Erythroblast (primary cell): ENCODE measurements around the gene ACP3.
"Not testable (repeated sequence)": the region's sequence is repeated elsewhere in the genome, so short reads cannot be mapped to it uniquely, and the experiment has no call there.

ENCODE experiments used
- DNase-seq, 2 experiments: peaks; one replicate each; lab custom pipeline; 2025; lab: John Stamatoyannopoulos, UW
- GATA1 ChIP-seq: IDR thresholded peaks from 2 replicates; pipeline ENCODE4 v1.6.1; 2011; ENCODE audit warnings: low read depth, mild to moderate bottlenecking, control low read depth, low read length, moderate library complexity
- POLR2A ChIP-seq: IDR thresholded peaks from 2 replicates; pipeline ENCODE4 v1.6.1; 2011; ENCODE audit warnings: mild to moderate bottlenecking, low read length

The ACP3 gene

DNA sequence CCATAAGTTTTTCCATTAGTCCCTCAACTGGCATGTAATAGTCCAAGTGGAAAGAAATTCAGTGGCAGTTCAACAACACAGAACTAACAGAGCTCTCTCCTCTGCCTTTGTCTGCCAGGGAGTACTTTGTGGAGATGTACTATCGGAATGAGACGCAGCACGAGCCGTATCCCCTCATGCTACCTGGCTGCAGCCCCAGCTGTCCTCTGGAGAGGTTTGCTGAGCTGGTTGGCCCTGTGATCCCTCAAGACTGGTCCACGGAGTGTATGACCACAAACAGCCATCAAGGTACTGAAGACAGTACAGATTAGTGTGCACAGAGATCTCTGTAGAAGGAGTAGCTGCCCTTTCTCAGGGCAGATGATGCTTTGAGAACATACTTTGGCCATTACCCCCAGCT is 39.4 kb downstream of the ACP3 start:
- TF ChIP-seq POLR2A, result no peak
- TF ChIP-seq GATA1, result no peak
- no peak for DNase-seq

DNA sequence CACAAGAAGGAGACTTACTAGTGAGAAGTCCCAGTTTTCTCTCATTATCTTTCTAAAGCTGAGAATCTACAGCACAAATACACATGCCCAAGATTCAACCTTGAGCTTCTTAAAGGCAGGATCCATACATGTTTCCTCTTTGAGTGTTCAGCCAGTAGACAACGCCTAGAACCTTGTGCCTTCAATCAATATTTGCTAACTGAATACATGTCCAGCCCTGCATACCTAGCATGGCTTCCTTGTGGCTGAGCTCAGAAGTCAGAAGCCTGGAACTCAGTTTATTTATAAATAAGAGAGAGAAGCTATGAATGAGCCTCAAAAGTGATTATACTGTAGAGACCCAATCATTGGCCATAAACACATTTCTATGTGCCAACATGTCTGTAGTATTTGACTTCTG is 43.5 kb downstream of the ACP3 start:
- TF ChIP-seq POLR2A, result no peak
- DNase-seq, result no peak

- TF ChIP-seq POLR2A, result no peak
- no peak for TF ChIP-seq GATA1
- no peak for DNase-seq
These were observed 45.1 kb downstream of the ACP3 start for GRCh38 chr3:132362329-132362728.

- TF ChIP-seq GATA1, result no peak
- no peak for TF ChIP-seq POLR2A
- no peak for DNase-seq
These were observed 51.3 kb downstream of the ACP3 start for GRCh38 chr3:132368515-132368914.

- TF ChIP-seq GATA1 (no peak), POLR2A (no peak)
These were observed 51.8 kb downstream of the ACP3 start for GRCh38 chr3:132368962-132369361.

DNA sequence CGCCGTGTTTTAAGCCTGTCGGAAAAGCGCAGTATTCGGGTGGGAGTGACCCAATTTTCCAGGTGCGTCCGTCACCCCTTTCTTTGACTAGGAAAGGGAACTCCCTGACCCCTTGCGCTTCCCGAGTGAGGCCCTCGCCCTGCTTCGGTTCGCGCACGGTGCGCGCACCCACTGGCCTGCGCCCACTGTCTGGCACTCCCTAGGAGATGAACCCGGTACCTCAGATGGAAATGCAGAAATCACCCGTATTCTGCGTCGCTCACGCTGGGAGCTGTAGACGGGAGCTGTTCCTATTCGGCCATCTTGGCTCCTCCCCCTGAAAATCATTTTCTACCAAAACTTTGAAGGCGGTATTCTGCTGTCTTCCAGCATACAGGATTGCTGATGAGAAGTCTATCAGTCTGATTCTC is 59.7 kb downstream of the ACP3 start:
- DNase-seq, result not testable (repeated sequence)

More at GRCh38 chr3:132368962-132369361, 51.8 kb downstream of the ACP3 start:
- DNase-seq, result no peak

DNA sequence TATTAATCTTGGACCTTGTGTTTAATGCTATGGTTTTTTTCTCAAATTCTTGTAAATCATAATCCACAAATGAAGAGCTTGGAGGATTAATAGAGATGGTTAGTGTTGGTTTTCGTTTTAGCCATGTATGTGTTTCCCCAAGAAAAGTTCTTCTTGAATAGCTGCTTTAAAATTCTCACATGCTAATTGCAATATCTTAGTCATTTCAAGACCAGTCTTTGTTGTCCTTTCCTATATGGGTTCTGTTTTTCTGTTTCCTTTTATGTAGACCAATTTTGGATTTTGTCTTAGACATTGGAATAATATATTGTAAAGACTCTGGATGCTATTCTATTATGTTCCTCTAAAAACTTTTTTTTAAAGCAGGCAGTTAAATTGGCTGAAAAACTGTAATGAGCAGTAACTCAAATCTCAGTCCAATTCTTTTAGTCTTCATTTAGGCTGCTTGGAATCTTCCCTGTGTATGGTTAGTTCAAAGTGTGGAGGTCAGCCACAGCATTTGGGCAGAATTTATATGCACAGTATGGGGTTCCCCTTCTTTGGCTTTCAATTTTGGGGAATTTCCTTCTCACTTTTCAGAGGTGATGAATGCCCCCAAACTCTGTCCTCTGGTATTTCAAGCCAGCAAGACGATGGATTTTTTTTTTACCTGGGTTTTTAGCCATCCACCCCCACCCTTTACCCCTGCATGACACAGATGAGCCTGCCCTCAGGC is 61.0 kb downstream of the ACP3 start:
- no peak for DNase-seq
- no peak for TF ChIP-seq POLR2A
- TF ChIP-seq GATA1, result no peak

DNA sequence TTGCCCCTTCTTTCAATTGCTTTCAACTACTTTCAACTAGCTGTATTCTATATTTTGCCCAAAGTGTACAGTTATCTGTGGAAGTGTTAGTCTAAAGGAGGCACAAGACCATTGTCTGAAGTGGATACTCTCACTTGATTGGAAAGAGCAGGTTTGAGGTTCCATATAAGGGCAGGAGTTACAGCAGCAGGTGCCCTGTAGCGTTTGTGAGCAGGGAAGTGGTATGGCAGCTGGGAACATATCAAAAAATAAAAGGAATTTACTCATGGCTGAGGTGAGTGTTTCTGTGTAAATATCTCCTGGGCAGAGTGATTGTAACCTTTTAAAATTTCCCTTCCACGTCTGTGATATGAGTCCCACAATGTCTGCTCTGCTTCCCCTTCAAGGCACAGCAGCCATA is 61.6 kb downstream of the ACP3 start:
- no peak for DNase-seq
- TF ChIP-seq POLR2A, result no peak
- TF ChIP-seq GATA1, result no peak

DNA sequence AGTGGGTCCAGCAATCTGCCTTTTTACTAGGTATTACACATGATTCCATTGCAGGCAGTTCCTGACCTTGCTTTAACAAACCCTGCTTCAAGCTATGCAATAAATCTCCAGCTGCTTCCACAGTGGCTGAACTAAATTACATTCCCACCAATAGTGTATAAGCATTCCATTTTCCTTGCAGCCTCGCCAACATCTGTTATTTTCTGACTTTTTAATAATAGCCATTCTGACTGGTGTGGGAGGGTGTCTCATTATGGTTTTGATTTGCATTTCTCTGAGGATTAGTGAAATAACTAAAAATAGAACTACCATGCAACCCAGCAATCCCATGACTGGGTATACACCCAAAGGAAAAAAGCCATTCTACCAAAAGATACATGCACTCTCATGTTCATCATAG is 63.7 kb downstream of the ACP3 start:
- no peak for DNase-seq
- no peak for TF ChIP-seq GATA1
- no peak for TF ChIP-seq POLR2A

- no peak for TF ChIP-seq POLR2A
- DNase-seq, result no peak
These were observed 64.2 kb downstream of the ACP3 start for GRCh38 chr3:132381348-132381944.

DNA sequence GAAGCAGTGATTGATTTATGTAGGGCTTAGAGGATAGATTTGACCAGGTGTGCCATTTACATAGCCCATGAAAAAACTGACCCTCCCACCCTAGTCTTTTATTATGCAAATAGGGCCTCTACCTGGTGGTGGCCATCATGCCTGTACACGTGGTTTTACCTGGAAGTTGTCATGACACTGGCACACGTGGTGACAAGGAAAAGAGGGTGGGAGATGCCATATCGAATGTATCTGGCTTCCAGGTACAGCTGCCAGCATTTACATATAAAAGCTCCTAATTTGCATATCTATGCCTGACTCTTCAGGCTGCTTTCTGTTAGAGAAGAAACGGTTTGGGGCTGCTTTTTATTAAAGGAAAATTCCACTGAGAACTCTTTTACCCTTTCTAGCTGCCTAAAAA is 65.1 kb downstream of the ACP3 start:
- TF ChIP-seq POLR2A (no peak), GATA1 (no peak)
- DNase-seq, result no peak

- no peak for TF ChIP-seq POLR2A
- no peak for TF ChIP-seq GATA1
- no peak for DNase-seq
These were observed 65.5 kb downstream of the ACP3 start for GRCh38 chr3:132382688-132383194.

- no peak for TF ChIP-seq GATA1
- TF ChIP-seq POLR2A, result no peak
- no peak for DNase-seq
These were observed 69.1 kb downstream of the ACP3 start for GRCh38 chr3:132386259-132386658.

- not testable (repeated sequence) for DNase-seq
These were observed 75.5 kb downstream of the ACP3 start for GRCh38 chr3:132392675-132393074.

- TF ChIP-seq POLR2A (no peak), GATA1 (no peak)
- no peak for DNase-seq
These were observed 77.1 kb downstream of the ACP3 start for GRCh38 chr3:132394320-132394719.
